GM20000 (cell line): Measurements from ENCODE around the gene SPOPL.

Source experiments
- DNase-seq: peaks from one replicate; pipeline ENCODE4 v3.0.0; 2012; ENCODE audit warnings: low spot score
- CTCF ChIP-seq: IDR thresholded peaks from 2 replicates; pipeline ENCODE4 v1.5.1; 2012; ENCODE audit warnings: mild to moderate bottlenecking, control low read depth; ENCODE audit errors: extremely low read depth, missing control alignments

SPOPL gene

GRCh38 chr2:138554123-138554522 is 52.6 kb downstream of the SPOPL start:
- no peak for DNase-seq
- no peak for TF ChIP-seq CTCF

GRCh38 chr2:138559641-138560040 is 58.1 kb downstream of the SPOPL start:
- DNase-seq: no peak
- TF ChIP-seq CTCF: no peak

- no peak for TF ChIP-seq CTCF
- DNase-seq: no peak
Measured at GRCh38 chr2:138564586-138565229, 63.1 kb downstream of the SPOPL start.

GRCh38 chr2:138565230-138565598 is 63.6 kb downstream of the SPOPL start:
- no peak for TF ChIP-seq CTCF
- DNase-seq: no peak

- DNase-seq: no peak
- TF ChIP-seq CTCF: no peak
Measured at GRCh38 chr2:138572318-138572717, 70.7 kb downstream of the SPOPL start.

- TF ChIP-seq CTCF: no peak
- DNase-seq: no peak
Measured at GRCh38 chr2:138577066-138577465, 75.5 kb downstream of the SPOPL start.

- no peak for TF ChIP-seq CTCF
- no peak for DNase-seq
Measured at GRCh38 chr2:138579556-138579955, 78.0 kb downstream of the SPOPL start.
